Brain pericyte (primary cell): Measurements from ENCODE around the gene STK39.
"Not testable (repeated sequence)": the region's sequence is repeated elsewhere in the genome, so short reads cannot be mapped to it uniquely, and the experiment has no call there.

Experiments used
- DNase-seq: peaks from one replicate; pipeline ENCODE4 v3.0.0-alpha.2; 2012; ENCODE audit warnings: low read depth, low spot score

The STK39 gene

DNA sequence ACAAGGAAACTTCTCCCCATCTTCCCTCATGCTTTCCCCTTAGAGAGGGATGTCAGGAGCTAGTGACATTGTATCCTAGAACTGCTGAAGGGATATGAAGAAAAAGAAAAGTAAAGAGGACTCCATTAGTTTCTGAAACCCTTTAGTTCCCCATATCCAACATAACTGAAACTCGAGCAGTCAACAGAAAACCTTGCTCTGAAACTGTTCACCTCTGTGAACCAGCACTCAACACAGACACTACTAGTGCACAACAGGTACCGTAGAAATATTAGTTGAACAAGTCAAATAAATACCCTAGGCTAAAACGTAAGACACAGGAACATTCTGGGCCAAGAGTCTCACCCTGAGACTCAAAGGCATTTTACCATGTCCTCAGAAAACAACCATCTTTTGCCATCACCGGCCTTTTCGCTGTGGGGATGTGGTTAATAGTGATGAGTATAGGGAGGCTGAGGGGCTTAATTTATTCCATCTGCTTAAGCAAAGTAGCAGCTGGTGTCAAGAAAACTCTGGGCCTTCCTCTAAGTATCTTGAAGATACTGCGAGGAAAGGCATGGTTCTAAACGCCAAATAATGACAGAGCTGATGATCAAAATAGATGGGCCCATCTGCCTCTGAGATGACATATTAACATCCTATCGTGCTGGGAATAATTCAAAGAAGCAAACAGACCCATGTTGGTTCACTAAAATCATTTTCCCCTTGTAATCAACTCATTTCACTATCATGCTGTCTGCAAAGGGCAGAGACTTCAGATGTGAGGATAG lies 156.8 kb downstream of the STK39 start:
- DNase-seq = no peak

- no peak for DNase-seq
Measured at GRCh38 chr2:168089200-168089599, 158.2 kb downstream of the STK39 start.

- no peak for DNase-seq
Measured at GRCh38 chr2:168087401-168087800, 160.0 kb downstream of the STK39 start.

GRCh38 chr2:168086851-168087250 lies 160.5 kb downstream of the STK39 start:
- no peak for DNase-seq

GRCh38 chr2:168085801-168086361 lies 161.5 kb downstream of the STK39 start:
- no peak for DNase-seq

DNA sequence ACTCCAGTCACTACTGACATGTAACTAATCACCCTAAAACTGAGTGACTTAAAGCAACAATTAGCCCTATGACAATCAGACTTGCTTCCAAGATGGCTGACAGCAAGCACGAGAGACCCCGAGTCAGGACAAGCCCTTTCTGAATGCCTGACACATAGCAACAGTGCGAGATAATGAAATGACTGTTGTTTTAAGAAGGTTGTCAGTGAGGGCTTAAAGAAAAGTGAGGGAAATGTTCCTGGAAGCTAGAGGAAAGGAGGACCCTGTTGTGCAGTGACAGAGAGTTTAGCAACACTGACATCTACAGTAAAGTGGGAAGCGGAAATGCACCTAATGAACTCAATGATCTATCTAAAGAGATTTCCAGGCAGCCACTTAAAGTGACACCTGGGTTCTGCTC lies 163.1 kb downstream of the STK39 start:
- DNase-seq = no peak

DNA sequence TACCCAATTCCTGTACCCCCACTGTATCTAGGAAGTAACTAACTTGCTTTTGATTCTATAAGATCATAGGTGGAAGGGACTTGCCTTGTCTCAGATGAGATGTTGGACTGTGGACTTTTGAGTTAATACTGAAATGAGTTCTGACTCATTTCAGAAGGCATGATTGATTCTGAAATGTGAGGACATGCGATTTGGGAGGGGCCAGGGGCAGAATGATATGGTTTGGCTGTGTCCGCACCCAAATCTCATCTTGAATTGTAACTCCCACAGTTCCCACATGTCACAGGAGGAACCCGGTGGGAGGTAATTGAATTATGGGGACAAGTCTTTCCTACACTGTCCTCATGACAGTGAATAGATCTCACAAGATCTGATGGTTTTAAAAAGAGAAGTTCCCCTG lies 165.9 kb downstream of the STK39 start:
- DNase-seq = not testable (repeated sequence)

GRCh38 chr2:168079236-168079635 lies 168.2 kb downstream of the STK39 start:
- no peak for DNase-seq

GRCh38 chr2:168076731-168077130 lies 170.7 kb downstream of the STK39 start:
- no peak for DNase-seq

DNA sequence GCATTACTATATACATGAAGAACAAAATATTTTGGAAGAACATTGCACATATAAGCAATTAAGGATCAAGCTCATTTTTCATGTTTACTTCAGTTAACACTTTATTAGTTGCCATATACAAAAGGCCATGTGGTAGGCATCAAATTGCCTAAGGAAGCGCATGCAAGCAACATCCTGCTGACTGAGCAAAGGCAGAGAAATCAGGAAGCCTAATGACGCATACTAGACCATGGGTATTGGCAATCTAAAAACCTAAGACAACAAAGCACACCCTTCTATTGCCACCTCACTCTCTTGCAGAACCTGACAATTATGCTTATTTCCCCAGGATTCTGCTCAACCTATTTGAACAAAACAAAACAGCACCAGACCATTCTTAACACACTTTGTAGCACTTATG lies 171.9 kb downstream of the STK39 start:
- no peak for DNase-seq

DNA sequence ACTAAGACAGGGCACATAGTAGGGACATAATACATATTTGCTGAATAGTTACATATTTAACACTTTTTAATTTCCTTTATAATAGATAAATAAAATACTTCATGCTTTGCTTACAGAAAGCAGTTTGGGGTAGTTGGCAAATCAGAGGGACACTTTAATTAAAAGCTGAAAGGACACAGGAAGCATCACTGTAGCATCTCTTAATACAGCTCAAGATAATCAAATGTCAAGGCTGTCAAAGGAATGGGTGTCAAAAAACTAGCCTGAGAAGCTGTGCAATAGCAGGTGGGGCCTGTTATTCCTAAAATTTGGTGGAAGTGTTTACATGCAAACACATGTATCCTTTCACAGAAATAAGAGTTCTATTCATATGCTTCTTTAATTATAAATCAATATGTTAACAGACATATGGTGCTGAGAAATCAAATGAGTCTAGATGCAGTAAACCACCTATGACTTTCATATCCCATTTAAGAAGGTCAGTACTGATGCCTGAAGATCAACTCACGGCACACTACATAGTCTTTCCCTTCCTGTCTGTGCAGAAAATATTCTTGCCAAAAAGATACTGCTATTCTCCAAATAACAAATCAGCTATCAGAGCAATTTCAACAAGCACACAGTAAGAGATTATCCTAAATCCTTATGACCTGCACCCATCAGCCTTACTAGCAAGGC lies 174.6 kb downstream of the STK39 start:
- DNase-seq = no peak

DNA sequence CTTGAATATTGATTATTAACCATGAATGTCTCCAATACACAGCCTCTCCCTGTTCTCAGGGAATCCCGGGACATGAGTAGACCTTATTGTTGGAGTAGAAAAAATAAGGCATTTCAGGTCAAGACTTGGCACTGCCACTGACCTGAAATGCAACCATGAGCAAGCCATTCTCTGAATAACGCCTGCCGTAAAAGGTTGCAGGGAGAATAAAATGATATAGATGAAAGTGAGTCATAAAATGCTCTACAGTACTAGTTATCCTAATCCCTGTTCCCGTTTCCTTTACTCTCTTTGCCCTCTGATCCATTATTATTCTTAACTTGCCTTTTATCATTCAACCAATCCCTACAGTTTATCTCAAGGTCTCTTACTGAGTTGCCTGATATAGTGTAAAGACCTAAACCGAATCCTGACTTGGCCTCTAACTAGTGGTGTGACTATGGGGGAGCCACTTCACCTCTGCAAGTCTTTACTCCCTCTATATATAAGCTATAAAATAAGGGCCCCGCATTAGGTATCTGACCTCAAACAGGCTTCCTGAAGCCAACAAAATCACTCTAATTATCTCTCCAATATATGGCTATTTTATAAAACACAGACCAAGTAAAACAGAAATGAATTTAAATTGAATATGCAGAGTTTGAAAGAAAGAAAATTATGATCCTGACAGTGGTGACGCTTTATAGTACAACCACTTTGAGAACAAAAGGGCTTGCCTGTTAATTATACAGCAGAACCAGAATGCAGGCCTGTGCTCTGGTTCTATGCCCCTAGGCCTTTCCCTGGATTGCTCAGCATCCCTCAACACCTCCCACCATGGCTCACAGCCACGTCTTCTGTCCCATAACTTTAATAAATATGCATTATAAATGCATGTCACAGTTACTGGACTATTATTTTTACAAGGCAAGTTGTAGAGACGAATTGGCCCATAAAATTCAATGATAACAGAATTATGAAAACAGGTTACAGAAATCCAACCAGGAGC lies 183.1 kb downstream of the STK39 start:
- no peak for DNase-seq

GRCh38 chr2:168062936-168063335 lies 184.5 kb downstream of the STK39 start:
- no peak for DNase-seq

- DNase-seq = no peak
Measured at GRCh38 chr2:168062054-168062453, 185.3 kb downstream of the STK39 start.

- DNase-seq = no peak
Measured at GRCh38 chr2:168060986-168061750, 186.2 kb downstream of the STK39 start.

GRCh38 chr2:168059758-168060157 lies 187.6 kb downstream of the STK39 start:
- no peak for DNase-seq

GRCh38 chr2:168058675-168059074 lies 188.7 kb downstream of the STK39 start:
- DNase-seq = no peak

DNA sequence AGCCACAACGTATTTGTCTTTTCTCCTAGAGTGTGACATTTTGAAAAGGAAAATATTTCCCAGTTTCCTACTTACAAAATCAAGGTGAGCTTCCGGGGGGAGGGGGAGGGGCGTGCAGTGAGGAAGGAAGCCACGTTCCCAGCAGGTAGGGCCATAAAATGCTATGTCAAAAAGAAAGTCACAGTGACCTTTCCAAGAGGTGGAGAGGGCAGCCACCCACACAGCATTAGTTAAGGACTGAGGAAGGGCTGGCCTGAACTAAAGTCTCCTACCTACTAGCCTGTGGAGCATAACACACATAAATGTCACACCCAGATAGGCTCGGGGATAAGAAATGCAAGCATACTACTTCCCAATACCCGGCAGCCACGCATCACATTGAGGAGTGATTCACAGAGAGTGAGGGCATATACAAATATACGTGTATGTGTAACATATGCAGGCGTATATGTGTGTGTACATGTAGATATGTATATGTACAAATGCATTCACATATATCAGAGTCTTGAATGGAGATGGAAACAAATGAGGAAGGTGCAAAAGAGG lies 191.1 kb downstream of the STK39 start:
- DNase-seq = no peak

GRCh38 chr2:168054657-168055056 lies 192.7 kb downstream of the STK39 start:
- DNase-seq = no peak

DNA sequence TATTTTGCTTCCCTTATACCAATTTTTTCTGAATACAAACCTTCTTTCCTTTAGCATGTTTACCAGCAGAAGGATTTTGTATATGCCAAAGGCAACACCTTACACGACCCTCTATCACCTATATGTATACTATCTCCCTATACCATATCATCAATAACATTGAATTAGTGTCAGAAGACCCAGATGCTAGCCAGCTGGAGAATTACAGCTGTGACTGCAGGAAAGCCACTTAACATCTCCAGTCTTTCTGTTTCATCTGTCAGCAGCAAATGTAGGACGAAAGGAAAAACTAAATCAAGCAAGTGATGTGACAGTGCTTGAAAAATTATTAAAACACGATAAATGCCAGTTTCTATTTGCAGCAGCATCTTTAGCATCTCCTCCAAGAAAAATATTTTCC lies 193.7 kb downstream of the STK39 start:
- DNase-seq = no peak

DNA sequence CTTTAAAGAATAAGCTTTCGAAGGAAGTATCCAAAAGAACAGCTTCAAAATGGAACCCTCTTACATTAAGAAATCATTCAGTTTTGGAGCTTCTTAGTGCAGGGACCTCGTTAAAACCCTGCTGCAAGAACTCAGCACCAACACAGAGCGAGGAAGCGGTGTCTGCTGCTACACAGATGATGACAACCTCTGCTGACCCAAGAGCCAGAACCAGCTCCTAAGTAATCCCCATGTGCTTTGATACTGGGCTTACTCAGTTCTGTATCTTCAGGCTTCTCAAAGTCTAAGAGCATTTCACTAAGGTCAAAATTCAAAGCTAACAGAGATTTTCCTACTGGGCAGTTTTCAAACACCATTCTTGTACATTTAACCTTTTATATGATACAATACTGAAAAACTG lies 194.6 kb downstream of the STK39 start:
- DNase-seq = no peak
